AG08396 (cell line): Measurements from ENCODE around the gene ZBTB46.
A peak's percentile ranks its signal among the peaks of the same experiment; 100 is the strongest.

ENCODE experiments used
- DNase-seq: peaks from one replicate; pipeline ENCODE4 v3.0.0; 2012; ENCODE audit warnings: low spot score, mixed read lengths

ZBTB46 gene

DNA sequence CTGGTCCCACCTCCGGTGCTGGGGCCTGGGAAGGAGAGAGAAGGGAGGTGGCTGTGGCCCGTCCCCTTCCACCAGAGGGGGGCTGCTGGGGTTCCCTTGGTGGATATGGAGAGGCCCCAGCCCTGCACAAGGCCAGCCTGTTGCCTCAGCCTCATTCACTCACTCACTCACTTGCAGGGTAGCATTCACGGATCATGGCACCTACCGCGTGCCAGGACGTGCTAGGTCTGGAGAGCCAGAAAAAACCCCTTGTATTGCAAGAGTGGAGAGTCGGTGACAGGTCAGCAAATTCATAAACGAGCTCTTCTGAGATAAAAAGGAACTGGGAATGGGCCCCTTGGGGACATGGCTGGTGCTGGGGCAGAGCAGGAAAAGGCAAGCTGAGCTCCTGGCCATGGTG, 6.4 kb upstream of the ZBTB46 start:
- no peak for DNase-seq

- no peak for DNase-seq
These were observed 5.6 kb upstream of the ZBTB46 start for GRCh38 chr20:63836458-63837344.

DNA sequence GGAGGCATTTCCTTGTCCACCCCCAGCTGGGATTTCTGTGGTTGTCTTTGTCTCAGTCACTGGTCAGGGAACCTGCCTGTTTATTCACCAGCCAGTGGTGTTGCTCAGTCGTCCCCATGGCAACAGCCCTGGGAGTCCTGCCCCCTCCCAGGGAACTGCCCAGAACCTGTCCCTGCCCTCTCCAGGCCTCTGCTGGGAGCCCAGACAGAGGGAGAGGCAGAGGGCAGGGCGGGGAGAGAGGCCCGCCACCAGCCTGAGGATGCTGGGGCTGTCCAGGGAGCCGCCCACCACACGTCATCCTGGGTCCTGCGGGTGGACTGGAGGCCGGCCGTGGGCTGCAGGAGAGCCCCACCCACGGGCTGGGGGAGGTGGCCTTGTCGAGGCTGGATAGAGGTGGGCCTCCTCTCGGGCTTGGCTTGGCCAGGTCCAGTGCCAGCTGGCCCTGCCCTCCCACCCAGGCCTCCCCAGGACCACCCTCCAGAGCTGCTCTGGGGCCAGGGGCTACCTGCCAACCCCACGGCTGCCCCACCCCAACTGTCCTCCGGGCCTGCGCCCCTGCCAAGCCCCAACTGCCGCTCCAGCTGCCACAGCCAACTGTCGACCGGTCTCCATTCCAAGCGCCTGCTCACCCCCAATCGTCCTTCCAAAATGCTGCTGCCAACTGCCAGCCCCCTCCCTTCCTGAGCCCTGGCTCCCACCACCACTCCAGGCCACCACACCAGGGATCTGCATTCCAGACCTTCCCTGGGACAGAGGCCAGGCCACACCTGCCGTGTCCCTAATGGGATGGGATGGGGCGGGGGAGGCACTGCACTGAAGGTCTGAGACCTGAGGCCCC, 4.2 kb upstream of the ZBTB46 start:
- peak; percentile 100 for DNase-seq

- DNase-seq: no peak
These were observed 3.4 kb upstream of the ZBTB46 start for GRCh38 chr20:63834491-63834880.

DNA sequence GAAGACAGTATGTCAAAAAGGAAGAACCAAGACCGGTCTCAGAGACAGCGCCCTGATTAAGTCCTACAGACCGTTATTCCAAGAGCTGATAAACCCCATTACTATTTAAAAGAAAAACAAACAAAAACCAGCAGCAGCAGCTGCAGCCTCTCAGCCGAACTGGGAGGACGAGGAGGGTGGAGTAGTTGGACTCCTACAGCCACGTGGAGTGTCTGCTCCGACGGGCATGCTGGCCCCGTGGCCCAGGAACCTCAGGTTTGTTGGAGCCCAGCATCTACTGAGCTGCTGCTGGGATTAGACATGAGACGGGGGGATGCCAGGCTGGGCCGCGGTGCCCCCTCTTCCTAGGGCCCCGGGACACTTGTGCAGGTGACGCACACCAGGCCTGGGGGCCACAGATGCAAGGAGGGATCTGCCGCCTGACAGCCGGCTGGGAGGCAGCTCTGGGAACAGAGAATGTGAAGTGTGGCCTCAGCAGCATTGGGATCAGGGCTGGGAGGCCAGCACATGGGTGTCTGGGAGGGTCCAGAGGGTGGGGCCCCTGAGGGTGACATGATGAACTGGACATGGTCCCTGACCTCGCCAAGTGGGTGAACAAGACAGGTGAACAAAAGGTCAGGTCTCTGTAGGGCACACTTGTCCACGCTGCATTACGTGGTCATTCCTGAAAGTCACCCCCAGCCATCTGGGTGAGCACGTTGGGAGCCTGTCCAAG, 2.9 kb upstream of the ZBTB46 start:
- DNase-seq: peak; percentile 72

DNA sequence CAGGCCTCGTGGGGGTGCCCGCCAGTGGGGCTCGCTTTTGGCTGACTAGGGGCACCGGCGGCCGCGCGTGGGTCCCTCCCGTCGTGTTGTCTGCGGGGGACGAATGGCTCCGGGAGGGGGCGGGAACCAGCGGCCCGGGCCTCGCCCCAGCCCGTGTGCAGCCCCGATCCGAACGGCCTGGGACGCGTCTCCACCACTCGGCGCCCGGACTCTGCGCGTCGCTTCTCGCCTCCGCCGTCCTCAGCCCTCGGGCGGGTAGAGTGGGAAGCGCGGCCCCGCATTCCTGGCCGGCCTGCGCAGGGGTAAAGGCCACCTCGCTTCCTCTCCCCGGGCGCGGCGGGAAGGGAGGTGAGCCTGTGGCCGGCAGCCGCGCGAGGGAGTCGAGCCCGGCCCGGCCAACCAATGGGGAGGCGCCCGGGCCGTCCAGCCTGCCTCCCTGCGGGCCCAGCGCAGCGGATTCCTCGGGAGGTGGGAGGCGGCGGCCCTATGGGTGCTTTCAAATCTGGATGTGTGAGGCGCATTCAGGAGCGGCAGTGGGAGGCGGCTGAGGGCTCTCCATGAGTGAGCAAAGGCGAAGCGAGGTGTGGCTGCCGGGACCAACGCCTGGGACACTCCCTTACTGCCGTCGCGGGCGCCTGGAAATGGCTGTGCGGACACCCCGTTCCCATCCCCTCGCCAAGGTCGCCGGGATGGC, 1.1 kb upstream of the ZBTB46 start:
- no peak for DNase-seq

GRCh38 chr20:63831646-63831992, 555 bp upstream of the ZBTB46 start:
- DNase-seq: no peak

DNA sequence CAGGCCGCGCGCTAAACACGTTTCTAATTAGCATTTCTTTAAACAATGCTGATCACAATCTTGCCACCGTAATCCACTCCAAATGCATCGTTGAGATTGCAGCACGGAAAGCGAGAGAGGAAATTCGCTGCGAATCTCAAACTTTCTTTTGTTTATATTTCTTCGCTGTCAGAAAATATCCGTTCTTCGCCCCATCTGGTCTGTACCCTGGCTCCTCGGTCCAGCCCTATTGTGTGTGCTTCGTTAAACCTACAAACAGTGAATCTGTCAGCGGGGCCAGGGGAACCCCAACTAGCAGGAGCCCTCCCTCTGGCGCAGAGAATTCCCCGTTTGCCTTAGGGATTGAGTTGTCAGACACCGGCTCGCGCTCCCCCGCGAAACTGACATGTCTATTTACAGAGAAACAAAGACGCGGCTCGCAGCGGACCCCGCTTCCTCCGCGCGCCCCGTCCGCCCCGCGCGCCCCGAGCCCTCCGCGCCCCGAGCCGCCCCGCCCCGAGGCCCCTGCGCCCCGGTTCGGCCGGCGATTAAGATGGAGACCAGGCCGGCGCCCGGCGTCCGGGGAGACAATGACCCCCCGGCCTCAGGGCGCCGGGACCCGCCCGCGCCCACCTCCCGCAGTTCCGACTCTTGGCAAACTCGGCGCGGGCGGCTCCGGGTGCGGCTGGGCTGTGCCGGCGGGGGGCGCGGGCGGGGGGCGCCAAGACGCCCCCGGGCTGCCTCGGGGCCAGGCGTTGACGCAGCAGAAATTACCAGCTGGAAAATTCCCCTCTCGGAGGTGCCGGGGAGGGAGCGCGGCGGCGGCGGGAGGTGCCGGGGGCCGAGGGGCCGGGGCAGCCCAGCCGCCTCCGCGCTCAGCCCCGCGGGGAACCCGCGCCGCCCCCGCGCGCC, 874 bp downstream of the ZBTB46 start:
- DNase-seq: peak; percentile 61

- no peak for DNase-seq
These were observed 1.5 kb downstream of the ZBTB46 start for GRCh38 chr20:63829603-63829944.

DNA sequence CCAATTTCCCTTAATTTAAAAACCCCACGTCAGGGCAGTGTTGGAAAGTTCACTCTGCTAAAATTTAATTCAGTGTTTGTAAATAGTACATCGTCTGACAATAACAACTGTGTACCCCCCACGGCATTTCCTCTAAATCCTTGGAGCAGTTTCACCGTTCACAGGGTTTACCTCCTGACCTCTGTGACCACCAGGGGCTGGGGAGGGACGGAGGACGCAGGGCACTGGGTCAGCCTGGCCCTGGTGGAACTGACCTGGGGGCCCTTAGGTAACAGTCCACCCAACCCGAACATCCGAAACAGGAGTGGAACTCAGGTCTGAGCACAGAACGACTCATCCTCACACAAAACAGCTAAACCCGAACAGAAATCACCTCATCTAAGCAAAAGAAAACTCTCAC, 2.1 kb downstream of the ZBTB46 start:
- DNase-seq: no peak

GRCh38 chr20:63828545-63828944, 2.5 kb downstream of the ZBTB46 start:
- DNase-seq: no peak

DNA sequence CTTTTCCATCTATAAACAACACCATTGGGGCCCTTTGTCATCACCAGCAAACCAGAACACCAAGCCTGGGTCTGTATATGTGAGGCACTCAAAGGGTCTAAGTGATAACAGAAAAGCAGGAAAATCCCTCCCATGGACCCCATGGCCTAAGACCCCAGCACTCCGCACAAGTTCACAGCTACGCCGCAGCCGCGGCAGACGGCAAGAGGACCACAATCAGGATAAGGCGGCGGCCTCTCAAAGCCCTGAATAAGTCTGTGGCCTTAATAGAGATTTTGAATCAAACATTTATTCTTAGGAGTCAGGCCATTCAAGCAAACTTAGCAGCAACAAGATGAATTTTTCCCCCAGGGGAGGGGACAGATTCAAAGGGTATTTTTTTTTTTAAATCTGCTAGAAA, 2.9 kb downstream of the ZBTB46 start:
- DNase-seq: no peak

GRCh38 chr20:63826753-63827152, 4.3 kb downstream of the ZBTB46 start:
- DNase-seq: no peak

DNA sequence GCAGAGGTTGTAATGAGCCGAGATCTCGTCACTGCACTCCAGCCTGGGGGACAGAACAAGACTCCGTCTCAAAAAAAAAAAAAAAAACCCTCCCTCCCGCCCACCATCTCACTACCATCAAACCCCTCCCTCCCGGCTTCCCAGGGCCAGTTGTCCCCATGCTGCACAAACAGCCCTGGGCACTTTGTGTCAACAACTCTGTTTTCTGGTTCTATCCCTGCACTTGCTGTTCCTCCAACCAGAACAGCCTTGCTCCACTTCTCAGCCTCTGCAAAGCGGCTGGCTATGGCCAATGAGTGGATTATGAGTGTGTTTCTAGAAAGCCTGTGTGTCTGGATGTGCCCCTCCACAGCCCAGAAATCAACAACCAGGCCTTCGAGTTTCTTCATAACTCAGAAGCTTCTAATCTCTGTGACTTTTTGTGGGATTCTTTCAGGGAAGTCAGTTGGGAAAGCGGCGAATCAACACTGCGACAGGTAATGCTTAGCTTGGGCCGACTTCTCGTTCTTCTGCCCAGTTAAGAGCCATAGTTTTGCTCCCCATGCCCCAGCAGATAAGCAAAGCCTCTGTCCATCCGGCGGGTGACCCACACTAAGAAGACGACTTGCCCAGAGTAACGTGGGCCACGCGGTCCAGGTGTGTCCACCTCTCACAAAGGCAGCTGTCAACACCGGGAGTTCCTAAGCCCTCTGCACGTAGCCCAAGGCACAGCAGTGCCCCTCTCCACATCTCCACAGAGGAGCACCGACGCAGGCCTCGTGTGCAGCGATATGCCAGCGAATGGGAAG, 5.5 kb downstream of the ZBTB46 start:
- DNase-seq: no peak

DNA sequence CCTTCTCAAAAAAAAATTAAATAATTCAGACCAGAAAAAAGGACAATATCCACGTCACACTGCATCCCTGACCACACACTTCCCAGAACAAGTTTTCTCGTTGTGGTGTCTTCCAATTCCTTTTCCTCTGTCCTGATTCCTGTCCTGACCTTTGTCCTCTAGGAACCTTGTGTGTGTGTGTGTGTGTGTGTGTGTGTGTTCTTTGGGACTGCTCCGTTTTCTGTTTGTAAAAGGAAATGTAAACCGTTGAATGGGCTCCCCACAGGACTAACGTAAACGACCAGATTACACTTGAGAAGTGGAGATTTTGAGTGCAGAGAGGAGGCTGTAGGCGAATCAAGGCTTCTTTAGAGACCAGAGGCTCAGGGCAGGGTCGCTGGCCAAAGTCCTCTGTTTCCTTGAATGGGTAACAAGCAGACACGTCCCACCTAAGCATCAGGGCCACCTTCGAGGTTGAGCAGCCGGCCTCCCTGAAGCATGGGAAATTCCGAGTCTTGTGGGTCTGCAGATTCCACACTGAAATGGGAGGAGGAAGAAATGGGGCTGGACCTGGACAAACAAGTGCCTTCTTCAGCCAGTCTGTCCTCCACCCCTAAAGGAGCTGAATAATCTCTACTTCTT, 7.3 kb downstream of the ZBTB46 start:
- DNase-seq: no peak

- DNase-seq: no peak
These were observed 8.8 kb downstream of the ZBTB46 start for GRCh38 chr20:63822276-63822696.

DNA sequence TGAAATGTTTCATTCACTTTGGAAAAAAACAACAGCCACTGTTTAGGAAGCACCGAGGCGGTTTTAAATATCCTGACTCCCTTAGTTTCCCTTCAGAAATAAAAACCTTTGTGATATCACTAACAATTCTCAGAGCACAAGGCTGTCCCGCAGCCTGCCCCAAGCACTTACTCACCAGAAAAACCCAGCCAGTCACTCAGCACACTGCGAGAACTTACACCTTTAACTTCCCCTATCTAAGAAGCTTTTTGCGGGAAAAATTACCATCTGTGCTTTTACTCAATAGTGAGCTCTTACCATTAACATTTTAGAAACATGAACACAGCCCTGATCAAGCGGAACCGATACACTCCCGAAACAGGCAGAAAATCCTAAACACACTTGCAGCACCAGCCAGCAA, 9.3 kb downstream of the ZBTB46 start:
- DNase-seq: no peak

- no peak for DNase-seq
These were observed 11.7 kb downstream of the ZBTB46 start for GRCh38 chr20:63819224-63819921.

GRCh38 chr20:63815615-63816253, 15.3 kb downstream of the ZBTB46 start:
- DNase-seq: no peak
